Activated T-cell treated with anti-CD3 and anti-CD28 coated beads, Interleukin-2, amount 50 U/mL, for 48 hours (primary cell): ENCODE measurements around the gene GAB2.

Experiments
- DNase-seq, 2 experiments: peaks; one replicate each; pipeline ENCODE4 v3.0.0-alpha.2; 2020

Gene GAB2

DNA sequence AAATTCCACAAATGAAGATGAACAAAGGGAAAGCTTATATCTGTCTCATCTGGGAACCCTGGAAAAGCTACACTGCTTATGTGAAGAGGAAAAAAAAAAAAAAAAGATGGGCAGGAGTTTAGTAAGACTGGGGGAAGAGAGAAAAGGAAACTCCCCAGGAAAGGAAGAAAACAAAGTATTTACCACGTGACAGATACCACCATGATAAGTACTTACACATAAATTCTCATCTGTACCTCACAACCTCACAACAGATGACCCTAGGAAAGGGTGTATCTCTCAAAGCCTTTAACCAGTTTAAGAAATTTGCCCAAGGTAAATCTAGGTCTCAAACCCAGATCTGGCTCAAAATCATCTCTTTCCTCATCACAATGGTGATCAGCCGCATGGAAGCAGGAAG is 77.1 kb downstream of the GAB2 start:
- DNase-seq, result no peak

DNA sequence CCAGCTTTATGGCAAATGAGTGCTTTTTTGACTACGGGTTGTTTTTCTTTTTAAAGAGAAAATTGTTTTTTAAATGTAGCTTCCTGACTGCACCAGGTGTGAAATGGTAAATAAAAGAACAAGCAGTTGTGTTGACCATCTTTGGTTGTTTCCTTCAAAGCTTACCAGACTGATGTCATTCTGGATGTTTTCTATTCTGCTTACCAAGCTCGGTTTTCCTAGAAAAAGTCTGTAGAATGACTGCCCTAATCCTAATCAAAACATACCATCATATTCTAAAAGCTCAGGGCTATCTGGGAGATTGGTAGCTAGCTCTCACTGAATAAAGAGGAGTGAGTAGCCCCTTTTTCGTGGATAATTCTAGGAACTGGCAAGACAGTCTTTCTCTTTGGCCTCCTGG is 77.7 kb downstream of the GAB2 start:
- DNase-seq, result no peak

DNA sequence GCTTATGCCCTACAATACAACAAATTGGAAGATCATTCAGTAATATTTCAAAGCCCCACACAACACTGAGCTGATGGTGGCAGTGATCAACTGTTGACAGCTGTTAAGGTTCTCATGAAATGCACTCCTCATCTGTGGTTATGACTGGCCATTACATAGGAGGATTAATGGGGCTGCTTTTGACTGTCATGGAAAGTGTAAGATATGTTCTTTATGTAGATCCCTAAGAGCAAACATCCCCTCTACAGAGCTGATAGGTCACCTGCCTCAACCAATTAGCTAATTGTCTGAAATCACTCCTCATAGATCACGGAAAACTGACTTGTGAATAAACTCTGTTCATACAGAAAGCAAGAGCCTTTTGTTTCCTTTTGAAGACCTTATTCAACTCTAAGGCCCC is 78.1 kb downstream of the GAB2 start:
- no peak for DNase-seq

DNA sequence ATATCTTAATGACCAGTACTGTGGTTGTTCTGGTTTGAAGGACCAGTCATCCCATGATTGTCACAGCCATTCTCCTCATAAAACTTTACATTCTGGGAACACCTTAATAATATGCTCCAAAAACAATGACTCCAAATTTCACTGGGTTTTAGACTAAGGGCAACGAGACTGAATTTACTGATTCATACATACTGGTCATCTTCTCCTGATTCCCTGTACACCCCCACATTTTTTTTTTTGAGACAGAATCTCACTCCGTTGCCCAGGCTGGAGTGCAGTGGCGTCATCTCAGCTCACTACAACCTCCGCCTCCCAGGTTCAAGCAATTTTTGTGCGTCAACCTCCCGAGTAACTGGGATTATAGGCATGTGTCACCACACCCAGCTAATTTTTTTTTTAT is 78.9 kb downstream of the GAB2 start:
- DNase-seq, result no peak

DNA sequence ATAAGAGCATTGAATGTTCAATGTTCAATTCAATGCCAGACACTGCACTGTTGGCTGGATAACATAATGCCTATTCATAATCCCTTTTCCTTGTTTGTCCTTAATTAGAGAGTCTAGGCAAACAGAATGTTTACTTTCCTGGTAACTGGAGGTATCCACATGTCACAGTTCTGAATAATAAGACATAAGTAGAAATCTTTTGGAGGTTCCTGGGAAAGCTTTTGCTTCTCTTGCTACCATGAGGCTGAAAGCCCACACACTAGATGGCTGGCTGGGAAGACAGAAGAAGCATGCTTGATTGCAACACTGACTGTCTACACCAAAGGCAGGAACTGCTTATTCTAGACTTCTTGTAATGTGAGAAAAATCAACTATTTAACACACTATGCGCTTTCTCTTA is 79.5 kb downstream of the GAB2 start:
- DNase-seq, result no peak

DNA sequence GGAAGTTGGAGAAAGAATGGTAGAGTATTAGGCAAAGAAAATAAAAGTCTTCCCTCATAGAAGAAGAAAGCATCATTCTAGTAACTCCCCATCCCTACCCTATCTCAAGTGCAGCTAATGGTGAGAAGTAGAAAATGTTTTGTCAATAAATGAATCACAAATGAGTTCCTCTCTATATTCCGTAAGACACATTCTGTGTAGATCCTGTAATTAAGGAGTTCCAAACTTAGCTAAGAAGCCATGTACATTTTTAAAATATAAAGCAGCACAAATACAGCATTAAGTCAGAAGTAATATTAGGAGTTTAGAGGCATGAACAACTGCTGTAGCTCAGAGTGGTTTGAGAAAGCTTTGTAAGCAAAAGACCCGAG is 80.1 kb downstream of the GAB2 start:
- DNase-seq, result no peak

DNA sequence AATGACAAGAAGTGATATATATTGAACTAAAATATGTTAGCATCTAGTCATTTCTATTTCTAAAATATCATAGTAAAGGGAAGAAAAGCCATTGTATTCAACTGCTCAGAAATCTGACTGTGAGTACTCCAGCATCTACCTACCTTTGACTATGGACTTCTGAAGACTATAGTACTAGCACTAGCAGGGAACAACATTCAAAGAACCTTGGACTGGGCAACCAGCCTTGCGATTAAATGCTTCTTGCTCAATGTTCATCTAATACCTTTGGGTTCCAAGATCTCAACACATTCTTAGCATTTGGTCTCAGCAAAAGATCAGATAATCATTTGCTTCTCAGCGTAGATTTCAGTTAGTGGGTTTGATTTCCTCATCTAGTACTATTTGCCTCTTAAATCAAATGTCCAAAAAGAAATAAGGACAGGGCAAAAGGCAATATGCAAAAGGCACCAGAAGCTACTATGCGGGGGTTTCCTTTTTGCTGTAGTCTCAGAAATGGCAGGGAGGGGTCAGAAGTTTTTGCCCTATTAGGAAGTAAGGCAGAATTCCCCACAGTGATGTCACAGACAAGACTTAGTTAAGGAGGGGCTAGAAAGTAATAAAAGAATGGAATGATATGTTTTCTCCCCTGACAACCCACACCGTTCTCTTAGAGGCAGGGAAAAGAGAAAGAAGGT is 80.6 kb downstream of the GAB2 start:
- DNase-seq, result no peak

DNA sequence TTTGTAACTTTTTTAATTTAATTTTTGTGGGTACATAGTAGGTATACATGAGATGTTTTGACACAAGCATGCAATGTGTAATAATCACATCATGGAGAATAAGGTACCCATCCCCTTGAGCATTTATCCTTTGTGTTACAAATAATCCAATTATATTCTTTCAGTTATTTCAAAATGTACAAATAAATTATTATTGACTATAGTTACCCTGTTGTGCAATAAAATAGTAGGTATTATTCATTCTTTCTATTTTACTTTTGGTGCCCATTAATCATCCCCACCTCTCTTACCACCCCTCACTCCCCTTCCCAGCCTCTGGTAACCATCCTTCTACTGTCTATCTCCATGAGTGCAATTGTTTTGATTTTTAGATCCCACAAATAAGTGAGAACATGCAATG is 83.5 kb downstream of the GAB2 start:
- DNase-seq, result no peak

DNA sequence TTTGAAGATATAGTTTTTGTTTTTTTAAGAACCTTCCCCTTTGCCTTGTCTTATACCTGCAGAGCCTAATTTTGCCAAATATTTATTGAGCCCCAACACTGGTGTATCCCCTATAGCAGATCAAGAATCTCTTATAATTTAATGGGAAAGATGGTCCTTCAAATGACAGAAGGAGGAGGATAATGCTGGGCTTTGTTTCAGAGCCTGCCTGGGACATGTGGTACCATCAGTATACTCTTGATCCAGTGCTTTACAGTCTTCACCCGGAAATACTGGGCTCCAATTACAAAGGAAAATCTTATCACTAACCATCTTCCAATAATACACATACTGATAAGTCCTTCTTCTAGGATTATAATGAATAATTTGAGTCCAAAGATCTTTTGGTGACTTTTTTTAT is 84.7 kb downstream of the GAB2 start:
- no peak for DNase-seq

DNA sequence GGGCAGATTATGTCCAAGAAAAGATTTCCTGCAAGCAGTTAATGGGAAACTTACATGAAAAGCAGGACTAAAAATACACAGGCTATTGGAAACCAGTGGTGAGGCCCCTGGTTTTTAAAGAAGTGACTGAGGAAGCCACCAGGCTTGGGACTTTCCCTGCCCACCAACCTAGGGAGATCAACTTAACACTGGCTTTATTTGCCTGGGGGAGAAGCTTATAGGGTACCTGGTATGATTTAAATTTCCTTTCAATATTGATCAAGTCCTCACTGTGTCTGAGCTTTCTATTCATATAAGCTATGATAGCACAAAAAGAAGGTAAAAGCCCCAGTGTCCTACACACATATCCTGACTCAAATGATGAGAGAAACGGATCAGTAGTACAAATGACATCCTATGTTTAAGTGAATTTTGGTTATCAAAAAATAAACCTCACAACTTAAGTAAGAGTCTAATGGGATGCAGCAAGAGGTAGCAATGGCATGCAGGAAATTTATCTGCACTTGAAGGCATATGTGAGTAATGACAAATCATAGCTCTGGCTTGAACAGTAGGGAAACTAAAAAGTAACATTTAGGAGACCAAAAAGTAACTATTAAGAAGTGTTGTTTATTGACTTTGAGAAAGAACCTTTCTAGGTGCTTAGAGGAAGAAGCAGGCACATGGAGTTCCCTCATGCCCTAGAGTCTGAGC is 85.3 kb downstream of the GAB2 start:
- DNase-seq, result no peak

DNA sequence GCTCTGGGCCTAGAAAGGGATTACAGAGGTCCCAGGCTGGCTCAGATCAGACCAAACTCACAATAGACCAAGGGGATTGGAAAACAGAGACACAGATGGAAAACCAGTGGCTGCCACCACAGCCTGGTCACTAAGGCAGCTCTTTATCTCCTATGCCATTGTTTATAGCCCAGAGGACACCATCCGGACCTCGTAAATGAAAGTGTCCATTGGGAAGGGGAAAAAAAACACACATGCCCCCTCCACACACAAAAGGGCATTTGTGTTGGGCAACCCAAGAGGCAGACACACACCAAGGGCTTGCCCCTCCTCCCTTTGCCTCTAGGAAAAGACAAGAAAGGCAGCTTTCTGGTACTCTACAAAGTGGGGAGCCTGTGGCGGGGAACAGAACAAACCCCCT is 85.9 kb downstream of the GAB2 start:
- no peak for DNase-seq

DNA sequence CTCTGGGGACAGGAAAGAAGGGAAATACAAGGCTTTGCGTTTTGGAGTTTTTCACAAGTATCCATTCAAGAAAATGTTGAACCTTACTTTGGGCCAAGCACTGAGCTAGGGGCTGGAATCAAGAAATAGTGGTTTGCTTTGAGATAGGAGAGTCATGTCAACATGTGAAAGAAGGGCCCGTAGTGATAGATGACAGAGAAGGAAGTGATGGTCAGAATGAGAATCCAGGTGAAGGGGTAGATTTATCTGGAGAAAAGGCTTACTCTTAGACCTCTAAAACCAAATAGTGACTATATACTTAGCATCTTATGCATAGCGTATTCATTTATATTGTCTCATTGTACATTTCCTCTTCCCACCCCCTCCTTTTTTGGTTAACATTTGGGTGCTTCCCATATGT is 87.3 kb downstream of the GAB2 start:
- DNase-seq, result no peak

DNA sequence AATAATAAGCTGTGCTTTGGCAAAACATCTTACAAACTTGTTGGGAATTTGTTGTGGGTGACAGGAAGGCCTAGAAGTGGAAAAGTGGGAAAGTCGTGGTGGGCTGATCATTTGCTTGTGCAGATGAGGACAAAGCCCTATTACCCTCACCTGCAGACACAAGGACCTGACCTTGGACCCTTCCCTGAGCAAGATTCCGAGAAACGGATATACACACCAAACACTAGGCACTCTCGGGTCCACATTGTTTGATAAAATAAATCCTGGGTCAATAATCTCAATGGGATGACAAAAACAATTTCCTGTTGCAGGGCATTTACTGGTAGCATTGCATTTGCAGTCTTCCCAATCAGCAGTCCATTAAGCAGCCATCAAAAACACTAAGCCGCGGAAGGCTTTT is 89.7 kb downstream of the GAB2 start:
- no peak for DNase-seq

DNA sequence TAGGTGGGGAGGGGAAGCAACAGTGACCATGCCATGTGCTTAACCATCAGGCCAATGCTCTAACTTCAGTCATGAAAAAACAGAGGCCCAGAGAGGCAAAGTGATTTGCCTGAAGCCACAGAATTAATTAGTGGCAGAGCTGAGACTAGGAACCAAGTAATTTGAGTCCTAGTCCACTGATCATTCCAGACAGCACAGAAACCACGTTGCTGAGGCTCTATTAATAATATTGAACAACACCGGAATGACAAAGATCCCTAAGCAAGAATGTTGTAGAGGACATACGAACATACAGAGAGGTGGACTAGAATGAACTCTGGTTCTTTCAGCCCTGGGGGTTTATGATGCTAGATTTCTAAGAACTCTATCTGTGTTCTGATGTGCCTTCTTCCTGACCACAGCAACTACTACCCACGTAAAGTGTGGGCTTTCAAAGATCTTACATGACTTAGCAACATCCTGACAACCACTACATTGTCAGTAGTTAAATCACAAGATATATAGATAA is 92.3 kb downstream of the GAB2 start:
- peak in 1 of 2 experiments; percentile 25 for DNase-seq

DNA sequence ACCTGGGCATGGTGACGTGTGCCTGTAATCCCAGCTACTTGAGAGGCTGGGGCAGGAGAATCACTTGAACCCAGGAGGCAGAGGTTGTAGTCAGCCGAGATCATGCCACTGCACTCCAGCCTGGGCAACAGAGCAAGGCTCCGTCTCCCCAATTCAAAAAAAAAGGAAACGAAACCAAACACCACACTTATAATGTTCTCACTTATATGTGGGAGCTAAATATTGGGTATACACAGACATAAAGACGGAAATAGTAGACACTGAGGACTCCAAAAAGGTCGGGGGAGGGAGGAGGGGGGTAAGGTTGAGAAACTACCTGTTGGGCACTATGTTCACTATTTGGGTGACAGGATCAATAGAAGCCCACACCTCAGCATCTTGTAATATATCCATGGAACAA is 94.3 kb downstream of the GAB2 start:
- DNase-seq, result no peak

DNA sequence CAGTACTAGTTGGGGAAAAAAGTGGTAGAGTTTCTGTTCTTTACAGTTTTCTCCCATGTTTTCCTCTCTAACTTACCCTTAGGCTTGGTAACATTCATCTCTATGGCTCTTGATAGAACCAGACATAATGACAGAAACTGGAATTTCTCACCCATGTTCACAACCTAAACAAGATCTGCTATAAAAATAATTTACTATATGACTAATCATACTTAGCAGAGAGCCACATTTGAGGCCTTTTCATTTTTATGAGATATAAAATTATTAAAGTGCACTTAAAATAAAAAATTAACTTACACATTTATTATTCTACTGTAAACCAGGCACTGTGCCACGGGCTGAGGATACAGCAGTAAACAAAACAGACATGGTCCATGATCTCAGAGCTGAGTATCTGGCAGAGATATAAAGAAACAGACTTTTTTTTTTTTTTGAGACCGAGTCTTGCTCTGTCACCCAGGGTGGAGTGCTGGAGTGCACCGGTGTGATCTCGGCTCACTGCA is 98.1 kb downstream of the GAB2 start:
- no peak for DNase-seq

DNA sequence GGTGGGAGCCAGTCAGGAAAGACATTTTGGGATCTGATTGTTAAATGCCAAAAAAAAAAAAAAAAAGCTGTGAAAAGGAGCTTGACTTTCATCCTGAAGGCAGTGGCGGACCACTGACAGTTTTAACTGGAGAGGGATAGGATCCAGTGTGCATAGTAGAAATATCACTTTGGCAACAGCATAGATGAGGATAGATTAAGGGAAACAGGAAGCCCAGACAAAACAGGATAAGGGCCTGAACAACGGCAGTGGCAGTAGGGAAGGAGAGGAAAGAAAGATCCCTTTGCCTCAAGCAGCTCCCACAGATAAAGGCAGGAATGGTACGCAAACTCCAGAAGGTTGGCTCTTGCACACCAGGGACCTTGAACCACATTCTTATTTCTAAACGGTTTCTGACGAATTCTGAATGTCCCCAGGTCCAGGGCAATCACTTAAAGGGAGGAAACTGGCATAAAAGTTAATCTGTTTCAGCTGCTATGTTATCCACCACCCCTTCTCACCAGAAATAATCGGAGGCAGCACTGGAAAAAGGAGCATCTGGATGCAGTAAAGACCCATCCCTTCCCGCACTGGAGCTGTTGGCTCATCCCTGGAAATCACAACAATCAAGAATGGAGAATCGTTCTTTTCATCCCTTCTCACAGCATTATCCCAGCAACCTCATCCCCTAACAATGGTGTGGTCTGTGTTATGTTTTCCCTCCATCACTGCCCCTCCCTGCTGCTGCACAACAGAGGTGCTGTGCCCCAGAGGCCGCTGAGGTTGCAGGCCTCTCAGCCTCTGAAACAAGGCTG is 99.1 kb downstream of the GAB2 start:
- no peak for DNase-seq

DNA sequence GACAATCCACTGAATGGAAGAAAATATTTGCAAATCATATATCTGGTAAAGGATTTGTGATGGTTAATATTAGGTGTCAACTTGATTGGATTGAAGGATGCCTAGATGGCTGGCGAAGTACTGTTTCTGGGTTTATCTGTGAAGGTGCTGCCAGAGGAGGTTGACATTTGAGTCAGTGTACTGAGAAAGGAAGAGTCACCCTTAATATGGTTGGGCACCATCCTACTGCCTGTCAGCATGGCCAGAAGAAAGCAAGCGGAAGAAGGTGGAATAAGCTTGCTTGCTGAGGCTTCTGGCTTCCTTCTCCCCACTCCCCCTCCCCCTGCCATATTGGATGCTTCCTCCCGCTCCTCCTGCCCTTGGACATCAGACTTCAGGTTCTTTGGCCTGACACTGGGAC is 101.9 kb downstream of the GAB2 start:
- DNase-seq, result no peak

DNA sequence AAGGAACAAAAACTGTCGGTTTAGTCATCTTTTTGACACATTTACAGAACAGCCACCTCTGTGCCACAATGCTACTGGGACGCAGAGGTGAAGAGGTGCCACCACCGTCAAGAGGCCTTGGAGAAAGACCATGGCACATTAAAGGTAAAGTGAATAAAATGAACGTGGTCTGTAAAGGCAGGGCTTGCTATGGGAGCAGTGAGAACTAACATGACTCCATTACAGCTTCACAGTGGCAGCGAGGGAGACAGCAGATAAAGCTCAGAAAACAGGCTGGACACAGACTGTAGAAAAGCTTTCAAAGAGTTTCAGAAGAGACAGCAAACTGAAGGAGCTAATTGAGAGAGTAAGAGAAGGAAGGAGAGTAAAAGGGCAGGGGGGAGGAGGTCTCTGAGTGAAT is 102.9 kb downstream of the GAB2 start:
- no peak for DNase-seq

DNA sequence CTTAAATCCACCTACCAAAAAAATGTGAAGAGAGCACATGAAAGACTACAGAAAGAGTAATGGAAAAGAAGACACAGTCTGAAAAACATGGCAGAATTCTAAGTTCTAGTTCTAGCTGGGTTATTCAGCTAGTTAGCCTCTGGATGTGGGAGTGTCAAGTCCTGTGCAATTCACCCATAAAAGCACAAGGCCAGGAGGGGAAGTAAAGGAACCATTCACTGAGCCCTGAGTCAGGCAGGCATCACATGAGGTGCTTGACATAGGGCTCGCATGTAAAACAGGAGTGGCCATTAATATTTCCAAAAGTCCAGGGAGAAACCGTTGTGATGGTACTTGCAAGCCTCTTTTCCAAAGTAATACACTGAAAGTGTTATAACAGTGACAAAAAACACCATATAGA is 103.7 kb downstream of the GAB2 start:
- DNase-seq, result no peak

DNA sequence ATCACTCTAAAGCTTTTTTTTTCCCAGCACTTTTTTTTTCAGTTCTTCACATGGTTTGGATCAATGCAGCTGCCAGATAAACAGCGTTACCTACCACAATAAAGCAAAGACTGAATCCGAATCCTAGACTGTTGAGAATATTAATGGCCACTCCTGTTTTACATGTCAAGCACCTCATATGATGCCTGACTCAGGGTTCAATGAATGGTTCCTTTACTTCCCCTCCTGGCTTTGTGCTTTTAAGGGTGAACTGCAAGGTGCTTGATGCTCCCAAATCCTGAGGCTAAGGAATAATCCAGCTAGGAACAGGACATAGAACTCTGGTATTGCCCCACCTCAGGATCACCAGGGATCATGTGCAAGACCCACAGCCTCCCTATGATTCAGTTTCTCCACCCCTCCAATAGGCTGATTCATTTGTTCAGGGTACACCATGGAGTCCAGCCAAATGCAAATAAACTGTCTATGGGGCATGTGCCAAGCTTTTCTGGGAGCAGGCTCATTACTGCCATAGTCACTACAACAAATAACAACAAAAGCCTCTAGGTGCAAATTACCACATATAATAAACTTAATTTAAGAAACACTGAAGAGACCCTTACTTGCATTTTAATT is 104.3 kb downstream of the GAB2 start:
- no peak for DNase-seq

DNA sequence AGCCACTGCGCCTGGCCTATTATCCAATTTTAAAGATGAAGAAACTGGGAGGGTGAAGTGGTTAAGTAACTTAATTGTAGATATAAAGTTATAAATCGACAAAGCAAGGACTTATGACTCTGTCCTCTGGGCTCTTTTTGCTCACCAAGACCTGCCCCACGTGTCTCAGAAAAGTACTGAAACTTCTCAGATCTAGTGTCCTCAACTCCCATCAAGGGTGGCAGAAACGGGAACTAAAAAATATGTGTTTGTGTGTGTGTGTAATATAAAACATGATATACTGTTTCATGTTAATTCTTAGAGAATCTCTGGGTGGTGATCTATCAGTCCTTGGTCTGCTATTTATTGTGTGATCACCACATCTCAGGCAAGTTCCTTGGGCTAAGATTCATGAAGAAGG is 104.9 kb downstream of the GAB2 start:
- no peak for DNase-seq

DNA sequence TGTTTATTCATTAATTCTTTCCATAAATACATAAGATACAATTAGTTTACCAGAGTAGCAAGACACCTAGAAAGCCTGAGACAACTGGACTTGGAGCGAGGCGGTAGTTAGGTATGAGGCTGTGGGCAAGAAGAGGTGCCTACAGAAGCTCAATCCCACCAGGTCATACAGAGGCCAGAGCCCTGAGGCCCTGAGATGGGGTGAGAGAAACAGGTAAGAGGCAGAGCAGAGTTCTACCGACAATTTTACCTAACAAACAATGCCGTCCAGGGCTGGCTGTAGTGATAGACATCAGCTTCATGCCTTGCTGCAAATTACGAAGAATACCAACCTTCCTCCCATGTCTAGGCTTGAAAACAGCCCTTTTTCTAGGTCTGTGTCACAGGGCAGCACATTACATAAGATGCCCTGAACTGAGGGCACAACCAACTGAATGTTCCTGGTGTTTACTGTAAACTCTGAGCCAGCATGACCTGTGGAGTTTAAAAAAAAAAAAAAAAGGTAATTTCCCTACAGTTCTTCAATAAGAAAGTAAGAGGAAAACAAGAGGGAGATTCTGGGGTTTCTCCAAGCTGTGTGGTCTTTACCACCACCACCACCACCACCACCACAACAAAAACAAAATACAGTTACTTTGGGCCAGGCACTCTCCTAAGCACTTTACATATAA is 105.8 kb downstream of the GAB2 start:
- DNase-seq, result no peak
